RCC 7860 (cell line): ENCODE data around the gene SMG9.

Experiments
- DNase-seq: peaks from one replicate; pipeline ENCODE4 v3.0.0-alpha.2; 2015; ENCODE audit warnings: low spot score
- FAIRE-seq: peaks from 2 replicates; lab custom pipeline; 2012; peaks lifted over from hg19 to GRCh38; lab: Jason Lieb, UNC

Gene SMG9, protein sequence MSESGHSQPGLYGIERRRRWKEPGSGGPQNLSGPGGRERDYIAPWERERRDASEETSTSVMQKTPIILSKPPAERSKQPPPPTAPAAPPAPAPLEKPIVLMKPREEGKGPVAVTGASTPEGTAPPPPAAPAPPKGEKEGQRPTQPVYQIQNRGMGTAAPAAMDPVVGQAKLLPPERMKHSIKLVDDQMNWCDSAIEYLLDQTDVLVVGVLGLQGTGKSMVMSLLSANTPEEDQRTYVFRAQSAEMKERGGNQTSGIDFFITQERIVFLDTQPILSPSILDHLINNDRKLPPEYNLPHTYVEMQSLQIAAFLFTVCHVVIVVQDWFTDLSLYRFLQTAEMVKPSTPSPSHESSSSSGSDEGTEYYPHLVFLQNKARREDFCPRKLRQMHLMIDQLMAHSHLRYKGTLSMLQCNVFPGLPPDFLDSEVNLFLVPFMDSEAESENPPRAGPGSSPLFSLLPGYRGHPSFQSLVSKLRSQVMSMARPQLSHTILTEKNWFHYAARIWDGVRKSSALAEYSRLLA

DNA sequence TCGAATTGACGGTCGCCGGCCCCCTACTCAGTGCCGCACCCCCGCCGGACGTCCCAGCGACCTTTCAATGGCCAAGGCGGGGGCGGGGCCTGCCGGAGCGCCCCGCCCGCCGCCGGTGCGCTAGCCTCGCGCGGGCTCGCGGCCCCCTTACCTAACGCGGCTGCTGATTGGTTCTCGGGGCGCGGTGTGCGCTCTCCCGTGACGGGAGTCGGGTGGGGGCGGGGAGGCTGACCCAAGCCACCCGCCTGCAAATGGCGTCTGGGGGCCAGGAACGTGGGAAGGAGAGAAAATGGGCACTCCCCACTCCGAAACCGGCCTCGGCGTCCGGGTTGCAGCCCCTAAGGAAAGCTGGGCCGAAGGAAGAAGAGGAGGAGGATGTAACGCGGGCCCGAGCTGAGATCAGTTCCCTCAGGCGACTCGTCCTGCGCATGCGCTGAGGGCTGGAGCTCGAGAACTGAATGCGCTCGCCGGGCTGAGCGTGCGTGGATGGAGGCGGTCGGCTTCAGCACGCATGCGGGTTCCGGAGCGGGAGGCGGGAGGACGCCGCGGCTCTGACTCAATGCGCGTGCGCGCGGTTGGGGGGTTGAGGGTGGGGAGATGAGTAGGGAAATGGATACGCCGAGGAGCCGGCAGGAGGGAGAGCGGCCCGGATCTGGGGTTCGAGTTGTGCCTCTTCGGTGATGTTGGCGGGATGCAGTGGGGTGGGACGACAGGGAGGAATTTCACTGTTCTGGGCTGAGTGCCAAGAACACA lies at the start of gene SMG9:
SMG9 (minus strand) TSS at position 460 of the 753 bp plus-strand sequence. CDS start 4,221 bp downstream, outside the sequence.
- FAIRE-seq: peak; percentile 61
- peak; percentile 89 for DNase-seq

GRCh38 chr19:43804432-43804831 lies 49.7 kb upstream of the SMG9 start:
- DNase-seq (no peak), FAIRE-seq (no peak)

- FAIRE-seq (no peak), DNase-seq (no peak)
These were observed 47.6 kb upstream of the SMG9 start, which contains the start of gene LYPD5 for GRCh38 chr19:43802216-43802951. Gene LYPD5 (minus strand): TSS chr19:43802447. CDS start chr19:43802380, 67 bp downstream.

GRCh38 chr19:43799502-43800142 lies 44.9 kb upstream of the SMG9 start:
- no peak for DNase-seq
- no peak for FAIRE-seq

- DNase-seq (no peak), FAIRE-seq (no peak)
These were observed 44.0 kb upstream of the SMG9 start for GRCh38 chr19:43798546-43799409.

GRCh38 chr19:43798026-43798545 lies 43.3 kb upstream of the SMG9 start:
- no peak for DNase-seq
- no peak for FAIRE-seq

DNA sequence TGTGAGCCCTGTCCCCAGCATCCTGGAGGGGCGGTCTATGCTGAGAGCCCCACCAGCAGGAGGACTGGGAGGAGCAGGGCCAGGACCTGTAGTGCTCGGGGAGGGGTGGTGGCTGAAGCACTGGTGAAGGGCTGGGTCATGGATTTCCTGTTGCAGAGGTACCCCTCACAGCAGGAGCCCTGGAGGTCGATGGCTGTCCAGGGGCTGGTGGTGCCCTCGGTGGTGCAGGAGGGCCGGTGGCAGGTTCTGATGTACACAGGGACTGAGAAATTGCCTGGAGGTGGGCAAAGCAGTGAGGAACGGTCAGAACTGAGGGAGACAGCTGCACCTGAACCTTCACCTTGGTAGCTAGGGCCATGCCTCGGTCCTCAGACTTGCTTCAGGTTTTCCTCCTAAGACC lies 42.8 kb upstream of the SMG9 start:
- FAIRE-seq (no peak), DNase-seq (no peak)

GRCh38 chr19:43797118-43797517 lies 42.4 kb upstream of the SMG9 start:
- no peak for FAIRE-seq
- DNase-seq: no peak

- FAIRE-seq (no peak), DNase-seq (no peak)
These were observed 35.8 kb upstream of the SMG9 start for GRCh38 chr19:43790587-43790986.

GRCh38 chr19:43789029-43789428 lies 34.3 kb upstream of the SMG9 start:
- no peak for FAIRE-seq
- no peak for DNase-seq

DNA sequence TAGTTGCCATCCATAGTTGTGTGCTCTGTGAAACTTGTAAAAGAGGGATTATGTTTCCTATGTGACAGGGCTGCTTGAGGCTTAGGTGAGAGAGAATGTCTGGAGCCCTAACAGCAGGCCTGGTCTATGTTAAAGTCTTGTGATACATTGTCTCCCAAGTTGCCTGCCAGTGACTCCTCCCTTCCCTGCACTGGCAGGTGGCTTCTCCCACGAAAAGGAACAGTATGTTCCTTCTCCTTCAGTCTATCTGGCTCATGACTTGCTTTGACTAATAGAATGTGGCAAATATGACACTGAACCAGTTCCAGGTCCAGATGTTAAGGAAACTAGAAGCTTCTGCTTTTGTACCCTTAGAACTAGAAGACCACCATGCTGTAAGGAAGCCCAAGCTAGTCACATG lies 31.9 kb upstream of the SMG9 start:
- DNase-seq (no peak), FAIRE-seq (no peak)

- FAIRE-seq (no peak), DNase-seq (peak; percentile 58)
These were observed 30.4 kb upstream of the SMG9 start for GRCh38 chr19:43784981-43785808.

GRCh38 chr19:43784241-43784980 lies 29.6 kb upstream of the SMG9 start:
- FAIRE-seq: no peak
- peak; percentile 67 for DNase-seq

- FAIRE-seq: no peak
- no peak for DNase-seq
These were observed 28.9 kb upstream of the SMG9 start for GRCh38 chr19:43783636-43784035.

GRCh38 chr19:43782689-43783231 lies 28.0 kb upstream of the SMG9 start:
- DNase-seq (no peak), FAIRE-seq (no peak)

- FAIRE-seq (no peak), DNase-seq (no peak)
These were observed 27.5 kb upstream of the SMG9 start for GRCh38 chr19:43782311-43782660.

GRCh38 chr19:43781630-43782310 lies 27.0 kb upstream of the SMG9 start:
- no peak for FAIRE-seq
- no peak for DNase-seq
